IPS-11a (cell line): Measurements from ENCODE around the gene ACOT13.
"Not testable (repeated sequence)": the region's sequence is repeated elsewhere in the genome, so short reads cannot be mapped to it uniquely, and the experiment has no call there.

Experiments
- H3K4me3 ChIP-seq: one replicate; pipeline ENCODE4 v1.5.1; 2013; ENCODE audit warnings: low read depth, low read length, control low read depth

Gene ACOT13

DNA sequence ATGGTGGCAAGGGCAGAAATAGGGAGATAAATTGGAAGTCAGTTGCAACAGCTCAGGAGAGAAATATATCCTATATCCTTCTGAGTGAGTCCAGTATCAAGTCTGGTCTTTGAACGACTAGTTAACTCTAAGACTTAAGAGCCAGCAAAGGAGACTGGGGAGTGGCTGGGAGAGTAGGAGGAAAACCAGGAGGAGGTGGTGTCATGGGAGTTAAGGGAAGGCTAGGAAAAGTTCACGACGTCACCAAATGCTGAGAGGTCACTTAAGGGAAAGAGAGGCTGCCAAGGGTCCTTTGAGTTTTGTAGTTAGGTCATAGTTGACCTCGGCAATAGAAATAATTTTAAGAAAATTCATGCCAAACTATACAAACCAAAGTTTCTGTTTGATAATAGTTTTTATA, 25.1 kb downstream of the ACOT13 start:
- H3K4me3 ChIP-seq: no peak overlapping the region

DNA sequence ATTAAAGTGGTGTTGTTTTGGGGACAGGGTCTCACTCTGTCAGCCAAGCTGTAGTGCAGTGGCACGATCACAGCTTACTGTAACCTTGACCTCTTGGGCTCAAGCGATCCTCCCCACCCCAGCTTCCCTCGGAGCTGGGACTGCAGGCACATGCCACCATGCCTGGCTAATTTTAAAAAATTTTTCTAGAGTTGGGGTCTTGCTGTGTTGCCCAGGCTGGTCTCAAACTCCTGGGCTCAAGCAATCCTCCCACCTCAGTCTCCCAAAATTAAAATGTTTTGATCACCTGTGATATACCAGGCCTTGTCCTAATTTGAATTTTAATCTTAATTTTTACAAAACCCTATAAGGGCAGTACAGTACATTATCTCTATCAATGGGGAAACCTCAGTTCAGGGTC, 25.5 kb downstream of the ACOT13 start:
- no peak overlapping the region for H3K4me3 ChIP-seq

DNA sequence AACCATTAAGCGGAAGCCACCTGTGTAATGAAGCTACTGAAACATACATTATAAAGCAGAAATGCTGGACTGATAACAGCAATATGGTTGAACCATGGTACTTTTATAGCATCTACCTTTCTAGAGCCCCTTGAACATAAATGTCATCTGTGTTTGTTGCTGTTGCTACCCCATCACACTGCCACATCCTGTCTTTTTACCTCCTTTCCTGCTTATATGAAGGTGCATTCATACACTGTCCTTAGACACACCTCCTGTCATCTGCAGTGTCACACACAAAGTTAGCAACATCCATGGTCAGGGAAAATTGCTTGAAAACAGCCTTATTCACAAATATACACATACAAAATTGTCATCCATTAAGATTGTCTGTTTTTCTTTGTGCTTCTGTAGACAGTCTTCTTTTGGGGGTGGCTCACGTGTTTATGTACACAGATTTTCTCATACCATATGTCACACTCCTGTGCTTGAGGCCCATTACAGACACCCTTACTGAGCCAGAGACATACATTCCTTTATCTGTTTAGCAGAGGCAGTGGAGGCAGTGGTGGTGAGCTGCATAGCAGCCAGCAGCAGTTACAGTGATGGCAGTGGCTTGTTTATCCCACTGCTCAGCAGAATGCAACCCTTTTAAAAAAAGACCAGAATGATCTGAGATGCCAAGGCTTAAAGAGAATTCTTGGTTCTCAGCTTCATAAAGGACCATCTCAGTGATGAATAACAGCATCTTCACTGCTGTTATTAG, 26.1 kb downstream of the ACOT13 start:
- no peak overlapping the region for H3K4me3 ChIP-seq

DNA sequence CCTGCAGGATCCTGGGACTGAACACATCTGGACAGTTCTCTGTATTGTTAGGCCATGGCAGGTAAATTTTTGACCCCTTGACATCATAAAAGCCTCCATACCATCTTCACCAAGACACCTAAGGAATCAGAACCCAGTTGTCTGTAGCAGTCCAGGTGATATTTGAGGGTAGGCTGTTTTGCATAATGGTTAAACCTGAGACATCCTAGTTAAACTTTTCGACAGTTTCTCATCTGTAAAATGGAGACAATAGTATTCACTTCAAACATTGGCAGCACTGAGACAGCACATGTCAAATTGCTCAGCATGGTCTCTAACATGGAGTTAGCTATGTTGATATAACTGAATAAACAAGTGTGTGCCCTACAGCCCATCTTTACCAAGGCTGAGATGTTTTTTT, 27.3 kb downstream of the ACOT13 start:
- H3K4me3 ChIP-seq: no peak overlapping the region

DNA sequence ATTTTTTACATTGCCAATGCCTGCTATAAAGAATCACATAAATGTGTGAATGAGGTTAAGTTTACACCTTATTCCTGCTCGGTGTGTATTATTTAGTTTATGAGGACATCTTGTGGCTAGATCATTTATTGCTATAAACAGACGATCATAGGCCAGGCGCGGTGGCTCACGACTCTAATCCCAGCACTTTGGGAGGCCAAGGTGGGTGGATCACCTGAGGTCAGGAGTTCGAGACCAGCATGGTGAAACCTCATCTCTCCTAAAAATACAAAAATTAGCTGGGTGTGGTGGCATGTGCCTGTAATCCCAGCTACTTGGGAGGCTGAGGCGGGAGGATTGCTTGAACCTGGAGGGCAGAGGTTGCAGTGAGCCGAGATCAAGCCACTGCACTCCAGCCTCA, 28.8 kb downstream of the ACOT13 start:
- H3K4me3 ChIP-seq: not testable (repeated sequence)

DNA sequence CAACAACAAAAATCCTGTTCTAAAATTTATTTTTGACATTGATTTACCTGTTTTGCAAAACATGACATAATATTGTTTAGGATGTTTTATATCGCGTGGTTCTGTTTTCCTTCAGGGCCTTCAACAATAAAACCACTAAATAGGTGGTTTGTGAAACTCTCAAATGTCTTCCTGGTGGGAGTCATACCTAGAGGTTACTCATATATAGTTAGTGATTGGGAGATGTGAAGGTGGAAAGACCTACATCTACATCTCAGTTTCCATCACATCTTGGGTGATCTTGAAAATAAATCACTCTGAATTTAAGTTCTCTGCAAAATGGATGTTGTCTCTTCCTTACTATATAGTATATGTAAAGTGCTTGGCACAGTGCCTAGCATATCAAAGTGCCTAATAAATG, 29.2 kb downstream of the ACOT13 start:
- no peak overlapping the region for H3K4me3 ChIP-seq

DNA sequence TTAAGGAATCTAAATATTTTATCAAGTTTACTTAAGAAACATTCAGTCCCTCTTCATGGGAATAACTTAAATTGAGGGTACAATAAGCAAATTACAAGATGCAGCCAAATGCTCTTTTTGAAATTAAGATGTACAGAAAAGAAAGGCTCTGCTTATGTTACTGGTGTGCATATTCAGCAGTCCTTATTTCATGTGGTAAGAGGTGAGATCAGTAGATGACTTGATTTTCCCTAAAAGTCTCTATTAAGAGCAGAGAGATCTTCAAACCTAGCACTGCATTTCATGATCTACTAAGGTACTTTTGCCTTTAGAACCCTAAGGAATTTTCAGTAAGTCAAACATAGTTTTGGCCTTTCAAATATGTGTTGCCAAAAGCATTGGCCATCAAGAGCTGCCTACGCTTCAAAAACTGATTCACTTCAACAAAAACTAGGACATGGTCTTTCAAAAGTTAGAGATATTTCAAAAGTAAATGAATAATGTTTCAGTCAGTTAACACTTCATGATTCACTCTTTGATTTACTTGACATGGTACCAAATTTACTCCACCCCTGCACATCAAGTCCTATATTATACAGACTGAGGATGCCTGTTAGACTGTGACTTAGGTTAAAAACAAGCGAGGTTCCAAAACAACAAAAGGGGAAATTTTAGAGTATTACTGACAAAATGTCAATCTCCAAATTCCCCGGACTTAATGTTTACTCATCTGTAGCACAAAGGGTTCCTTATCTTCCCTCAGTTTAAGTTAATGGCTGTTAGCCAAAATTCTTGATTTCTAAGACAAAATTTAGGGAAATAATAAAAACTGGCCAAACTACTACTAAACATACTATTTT, 32.9 kb downstream of the ACOT13 start:
- H3K4me3 ChIP-seq: no peak overlapping the region

DNA sequence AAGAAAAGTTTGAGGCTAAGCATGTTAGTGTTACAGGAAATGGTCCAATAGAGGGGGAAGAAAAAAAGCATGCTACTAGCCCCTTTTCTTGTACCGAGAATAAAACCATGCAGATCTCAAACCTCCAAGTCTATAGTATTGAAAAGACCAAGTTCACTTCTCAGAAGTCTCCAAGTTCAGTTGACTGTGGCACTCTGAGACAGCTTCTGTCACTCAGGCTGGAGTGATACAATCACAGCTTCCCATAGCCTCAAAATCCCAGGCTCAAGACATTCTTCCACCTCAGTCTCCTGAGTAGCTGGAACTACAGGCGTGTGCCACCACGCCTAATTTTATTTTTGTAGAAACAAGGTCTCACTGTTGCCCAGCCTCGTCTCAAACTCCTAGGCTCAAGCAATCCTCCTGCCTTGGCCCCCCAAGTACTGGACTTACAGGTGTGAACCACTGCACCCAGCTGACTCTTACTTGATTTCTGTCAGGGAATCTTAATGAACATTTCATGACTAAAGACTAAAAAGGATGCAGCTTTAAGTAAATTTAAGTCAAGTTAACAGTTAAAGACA, 35.9 kb downstream of the ACOT13 start:
- no peak overlapping the region for H3K4me3 ChIP-seq

DNA sequence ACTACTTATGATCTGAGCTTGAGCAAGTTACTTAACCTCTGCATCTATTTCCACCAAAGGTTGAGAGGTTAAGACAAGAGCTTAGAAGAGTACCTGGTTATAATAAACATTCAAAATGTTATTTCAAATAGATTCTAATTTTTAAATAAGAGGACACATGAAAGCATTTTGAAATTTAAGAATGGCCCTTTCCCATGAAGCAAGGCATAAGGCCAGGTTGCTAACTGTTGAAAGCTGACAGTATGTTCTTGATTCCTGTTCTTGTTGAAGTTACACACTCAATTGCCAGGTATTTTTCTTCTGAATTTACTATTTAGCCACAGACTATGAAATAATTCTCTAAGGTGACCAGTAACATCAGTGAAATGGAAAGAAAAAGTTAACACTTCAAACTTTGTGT, 37.6 kb downstream of the ACOT13 start:
- no peak overlapping the region for H3K4me3 ChIP-seq

DNA sequence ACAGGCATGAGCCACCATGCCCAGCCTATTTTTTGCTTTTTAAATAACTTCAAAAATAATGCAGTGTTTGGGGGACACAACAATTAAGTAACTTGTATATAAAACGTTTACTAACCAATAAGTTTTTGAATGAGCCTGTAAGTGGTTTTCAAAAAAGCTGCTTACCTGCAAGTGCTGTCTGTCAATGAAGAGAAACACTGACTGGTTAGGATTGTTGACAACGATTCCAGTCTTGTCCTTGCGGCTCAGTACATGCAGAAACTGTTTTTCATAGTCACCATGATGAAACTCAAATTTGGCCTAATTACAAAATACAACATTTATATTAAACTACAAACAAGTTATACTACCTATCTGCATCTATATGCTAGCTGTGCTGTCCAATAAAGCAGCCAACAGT, 41.7 kb downstream of the ACOT13 start:
- H3K4me3 ChIP-seq: no peak overlapping the region

DNA sequence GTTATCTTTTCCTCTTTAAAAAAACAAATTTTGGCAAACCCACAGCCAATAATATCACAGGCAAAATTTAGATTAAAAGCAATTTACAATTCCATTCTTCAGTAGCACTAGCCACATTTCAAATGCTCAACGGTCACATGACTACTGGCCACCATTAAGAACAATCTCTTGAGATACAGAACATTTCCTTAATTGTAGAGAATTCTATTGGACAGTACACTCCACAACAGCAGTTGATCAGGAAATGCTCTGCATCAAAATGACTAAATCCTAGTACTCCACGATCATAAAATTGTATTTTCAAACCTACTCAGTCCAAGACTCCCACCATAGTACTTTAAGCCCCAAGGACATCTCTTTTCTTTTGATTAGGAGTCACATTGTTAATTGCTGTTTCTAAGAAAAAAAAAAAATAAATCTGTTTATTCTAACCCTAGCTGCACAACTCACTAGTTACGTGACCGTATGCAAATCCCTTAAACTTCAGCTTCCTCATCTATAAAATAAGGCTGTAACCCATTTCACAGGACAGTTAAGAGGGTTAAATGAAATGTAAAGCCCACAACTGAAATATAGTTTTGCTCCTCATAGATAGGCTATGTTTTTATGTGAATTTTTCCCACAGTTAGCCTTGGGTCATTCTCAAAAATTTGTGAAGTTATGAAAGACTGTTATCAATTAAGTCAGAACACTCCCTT, 42.3 kb downstream of the ACOT13 start:
- no peak overlapping the region for H3K4me3 ChIP-seq

DNA sequence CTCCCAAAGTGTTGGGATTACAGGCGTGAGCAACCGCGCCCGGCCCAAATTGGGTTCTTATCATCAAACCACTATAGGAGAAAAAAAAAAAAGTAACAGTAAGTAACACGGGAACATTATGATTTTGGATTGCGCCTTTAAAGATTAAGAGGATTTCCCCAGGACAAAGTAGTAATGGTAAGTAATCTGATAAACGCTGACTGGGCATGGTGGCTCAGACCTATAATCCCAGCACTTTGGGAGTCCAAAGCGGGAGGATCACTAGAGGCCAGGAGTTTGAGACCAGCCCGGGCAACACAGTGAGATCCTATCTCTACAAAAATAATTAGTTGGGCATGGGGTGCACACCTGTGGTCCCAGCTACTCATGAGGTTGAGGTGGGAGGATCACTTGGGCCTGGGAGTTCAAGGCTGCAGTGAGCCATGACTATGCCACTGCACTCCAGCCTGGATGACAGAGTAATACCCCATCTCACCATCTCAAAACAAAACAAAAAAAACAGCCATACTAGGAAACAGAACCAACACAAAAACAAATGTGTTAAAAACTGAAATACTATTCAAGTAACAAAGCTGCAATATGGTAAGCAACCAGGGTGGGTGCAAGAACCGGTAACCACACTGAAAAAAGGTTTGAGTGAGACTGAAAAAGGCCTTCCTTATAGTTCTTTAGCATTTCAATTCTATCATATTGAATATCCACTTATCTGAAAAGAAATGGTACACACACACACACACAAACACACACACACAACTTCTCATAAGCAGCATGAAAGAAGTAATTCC, 43.8 kb downstream of the ACOT13 start:
- no peak overlapping the region for H3K4me3 ChIP-seq

DNA sequence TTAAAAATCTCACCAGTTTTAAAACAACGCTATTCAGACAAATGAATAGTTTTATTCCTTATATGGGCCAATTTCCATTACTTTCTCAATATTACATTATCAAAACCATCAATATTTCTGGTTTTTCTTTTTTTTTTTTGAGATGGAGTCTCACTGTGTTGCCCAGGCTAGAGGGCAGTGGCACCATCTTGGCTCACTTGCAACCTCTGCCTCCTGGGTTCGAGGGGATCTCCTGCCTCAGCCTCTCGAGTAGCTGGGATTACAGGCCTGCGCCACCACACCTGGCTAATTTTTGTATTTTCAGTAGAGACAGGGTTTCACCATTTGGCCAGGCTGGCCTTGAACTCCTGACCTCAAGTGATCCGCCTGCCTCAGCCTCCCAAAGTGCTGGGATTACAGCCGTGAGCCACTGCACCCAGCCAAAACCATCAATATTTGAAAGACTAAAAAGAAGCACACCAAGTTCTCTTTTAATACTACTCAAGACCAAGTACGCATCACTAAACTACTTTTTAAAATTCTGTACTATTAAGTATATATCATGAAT, 49.8 kb downstream of the ACOT13 start:
- not testable (repeated sequence) for H3K4me3 ChIP-seq

DNA sequence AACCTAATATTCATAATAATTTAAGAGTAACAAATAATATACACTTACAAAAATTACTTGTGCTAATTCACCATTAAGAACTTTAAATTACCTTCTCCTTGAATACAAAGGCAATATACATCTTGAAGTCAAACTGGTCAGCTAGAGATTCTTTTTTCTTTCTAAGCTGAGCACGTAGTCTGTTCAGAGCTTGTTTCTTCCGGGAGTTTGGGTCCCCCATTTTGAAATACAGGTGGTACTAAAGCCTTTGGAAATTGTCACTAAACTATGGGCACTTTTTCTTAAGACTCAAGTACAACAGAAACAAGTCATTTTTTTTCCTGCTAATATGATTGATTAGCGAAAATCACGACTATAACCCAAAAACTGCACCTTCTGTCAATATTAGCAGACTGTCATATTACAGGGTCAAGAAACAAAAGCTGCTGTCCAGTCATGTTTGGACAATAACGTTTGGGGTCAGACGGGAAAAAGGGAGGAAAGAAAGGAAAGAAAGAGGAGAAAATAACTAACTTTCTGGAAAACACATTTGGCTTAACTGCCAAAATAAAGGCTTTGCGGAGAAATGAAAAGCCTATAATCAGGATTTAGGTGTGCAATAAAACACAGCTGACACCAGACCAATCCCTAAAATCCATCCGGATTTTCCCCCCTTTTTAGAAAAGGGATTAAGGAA, 51.7 kb downstream of the ACOT13 start:
- peak overlapping the region; percentile 92 for H3K4me3 ChIP-seq

DNA sequence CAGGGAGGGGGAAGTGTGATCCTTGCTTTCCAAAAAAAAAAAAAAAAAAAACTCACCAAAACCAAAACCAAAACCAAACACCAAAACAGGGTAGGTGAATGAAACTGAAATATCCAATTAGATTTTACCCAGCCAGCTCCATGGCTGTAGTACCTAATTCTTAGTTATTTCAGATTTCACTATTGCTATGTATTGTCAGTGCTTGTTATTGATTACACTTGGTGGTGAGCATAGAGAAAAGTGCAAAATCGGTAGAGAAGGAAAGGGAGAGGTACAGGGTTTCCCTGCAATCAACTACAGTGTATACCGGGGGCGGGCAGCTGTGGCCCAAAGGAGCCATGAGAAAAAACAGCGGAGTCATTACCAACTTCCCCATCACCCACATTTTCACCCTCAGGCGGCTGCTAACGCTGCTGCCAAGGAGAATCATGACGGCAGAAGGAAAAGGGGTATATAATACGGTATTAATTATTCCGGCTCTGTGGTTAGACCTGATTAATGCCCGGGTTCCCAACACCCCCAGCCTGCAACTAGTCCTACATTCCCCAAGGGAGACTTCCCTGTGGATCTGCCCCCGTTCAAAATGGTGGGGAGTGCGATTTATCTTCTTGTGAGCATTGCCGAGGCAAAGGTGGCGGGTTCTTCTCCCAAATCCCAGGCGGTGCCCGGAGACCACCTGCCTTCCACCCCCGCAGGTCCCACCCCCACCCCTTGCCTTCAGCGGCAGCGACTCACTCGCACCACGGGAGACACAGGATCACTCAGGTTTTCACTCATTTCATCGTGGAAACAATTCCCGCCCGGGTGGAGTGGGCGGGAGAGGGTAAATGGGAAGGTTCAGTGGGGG, 52.5 kb downstream of the ACOT13 start, which contains the start of gene C6orf62:
Gene C6orf62, minus strand, starts transcription at position 30 of the 847 bp plus-strand sequence. CDS start 486 bp downstream, outside the sequence.
- peak within 1 kb of the TSS; percentile 92 for H3K4me3 ChIP-seq

DNA sequence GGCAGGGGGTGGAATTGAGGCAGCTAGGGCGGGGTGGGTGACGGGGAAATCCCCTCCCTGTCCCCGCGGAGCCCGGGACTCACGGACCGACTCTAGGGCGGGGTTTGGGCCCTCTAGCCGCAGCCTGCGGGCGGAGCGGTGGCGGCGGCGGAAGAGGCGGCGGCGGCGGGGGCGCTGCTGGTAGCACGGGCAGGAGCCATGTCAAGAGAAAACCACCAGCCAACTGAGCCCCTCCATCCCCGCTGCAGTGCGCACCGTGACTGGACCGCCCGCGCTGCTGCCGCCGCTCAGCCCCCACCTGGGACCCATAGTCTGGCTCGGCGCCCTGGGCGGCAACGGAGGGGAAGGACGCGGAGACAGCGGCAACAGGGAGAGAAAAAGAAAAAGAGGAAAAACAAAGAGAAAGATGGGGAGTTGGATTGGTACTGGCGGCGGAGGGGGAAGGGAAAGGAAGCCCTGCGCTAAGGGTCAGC, 53.3 kb downstream of the ACOT13 start:
- peak overlapping the region; percentile 92 for H3K4me3 ChIP-seq

DNA sequence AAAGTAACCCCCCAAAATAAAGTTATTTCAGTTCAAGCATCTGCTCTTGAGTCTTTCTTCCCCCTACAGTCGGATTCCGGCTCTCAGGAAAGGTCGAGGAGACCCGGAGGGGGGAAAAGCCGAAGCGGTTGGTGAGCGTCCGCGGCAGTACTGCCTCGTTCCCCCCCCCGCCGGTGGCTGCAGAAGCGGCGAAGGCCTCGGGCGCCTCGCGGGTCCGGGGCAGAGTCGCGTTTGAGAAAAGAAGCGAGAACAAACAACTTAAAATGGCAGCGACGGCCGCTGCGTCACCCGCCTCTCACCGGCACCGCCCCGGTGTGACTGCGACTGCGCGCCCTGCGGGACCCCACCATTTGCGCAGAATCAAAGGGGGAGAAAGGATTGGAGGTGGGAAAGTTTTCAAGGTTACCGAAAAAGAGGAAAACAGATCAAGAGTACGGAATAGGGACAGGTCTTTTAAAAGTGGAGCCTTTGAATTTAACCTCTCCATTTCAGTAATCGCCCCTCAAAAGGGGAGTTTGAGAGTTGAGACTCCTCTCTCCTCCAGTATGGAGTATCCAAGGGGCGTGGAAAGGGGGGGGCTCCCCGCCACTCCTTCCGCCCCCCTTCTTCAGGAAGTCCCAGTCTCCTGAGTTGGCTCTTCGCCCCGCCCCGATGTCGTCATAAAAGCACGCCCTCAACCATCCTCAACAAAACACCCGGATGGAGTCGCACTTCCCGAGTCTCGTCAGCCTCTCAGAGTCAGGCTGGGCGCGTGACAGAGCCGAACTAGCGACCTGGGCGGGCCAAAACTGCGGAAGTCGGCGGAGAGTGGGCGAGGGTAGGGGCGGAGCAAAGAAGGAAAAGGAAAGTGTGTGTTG, 54.0 kb downstream of the ACOT13 start:
- peak overlapping the region; percentile 92 for H3K4me3 ChIP-seq
